Nephron (organoid): ENCODE data around the gene COX6B1.

Experiments used
- H3K27ac Mint-ChIP-seq, 3 experiments: 2 replicates each; pipeline ENCODE4 v1.8.0; 2020; ENCODE audit warnings: mixed read lengths in 3 of 3, mild to moderate bottlenecking in 2 of 3, moderate library complexity in 1 of 3
- H3K27me3 Mint-ChIP-seq: 2 replicates; pipeline ENCODE4 v1.8.0; 2021; ENCODE audit warnings: low read depth, mild to moderate bottlenecking, moderate library complexity, mixed read lengths
- H3K36me3 Mint-ChIP-seq: 2 replicates; pipeline ENCODE4 v1.8.0; 2020; ENCODE audit warnings: low read depth, mixed read lengths
- H3K4me1 Mint-ChIP-seq: 2 replicates; pipeline ENCODE4 v1.8.0; 2020; ENCODE audit warnings: mixed read lengths
- H3K4me3 Mint-ChIP-seq, 3 experiments: 2 replicates each; pipeline ENCODE4 v1.8.0; 2020; ENCODE audit warnings: mild to moderate bottlenecking in 3 of 3, mixed read lengths in 3 of 3, moderate library complexity in 2 of 3
- H3K9me3 Mint-ChIP-seq: 2 replicates; pipeline ENCODE4 v1.8.0; 2020; ENCODE audit warnings: mixed read lengths
- CTCF ChIP-seq, 3 experiments: fragments of 200-600 bp; sonication (generic); IDR thresholded peaks; one replicate each; pipeline ENCODE4 v1.5.0; 2021; ENCODE audit warnings: antibody characterized with exemption in 3 of 3; ENCODE audit not compliant: unreplicated experiment in 3 of 3

Gene COX6B1

GRCh38 chr19:35693835-35694599 lies 45.9 kb downstream of the COX6B1 start:
- H3K4me1 Mint-ChIP-seq = no peaks in the 10 kb centered on the region
- H3K27me3 Mint-ChIP-seq = no peaks in the 10 kb centered on the region
- no peak overlapping the region for H3K27ac Mint-ChIP-seq
- H3K4me3 Mint-ChIP-seq = no peak overlapping the region
- no peaks in the 10 kb centered on the region for H3K36me3 Mint-ChIP-seq
- TF ChIP-seq CTCF (IDR thresholded peaks at IDR 0.05; ENCODE audit: unreplicated experiment in 3 of 3) = peak; percentile 96 to 97 (median 96)
- H3K9me3 Mint-ChIP-seq = no peaks in the 10 kb centered on the region

GRCh38 chr19:35695895-35696422 lies 47.8 kb downstream of the COX6B1 start:
- no peaks in the 10 kb centered on the region for H3K4me1 Mint-ChIP-seq
- H3K36me3 Mint-ChIP-seq = no peaks in the 10 kb centered on the region
- no peak overlapping the region for H3K27ac Mint-ChIP-seq
- TF ChIP-seq CTCF (IDR thresholded peaks at IDR 0.05; ENCODE audit: unreplicated experiment in 3 of 3) = no peak
- no peaks in the 10 kb centered on the region for H3K27me3 Mint-ChIP-seq
- no peak overlapping the region for H3K4me3 Mint-ChIP-seq
- H3K9me3 Mint-ChIP-seq = no peaks in the 10 kb centered on the region

- no peak for TF ChIP-seq CTCF (IDR thresholded peaks at IDR 0.05; ENCODE audit: unreplicated experiment in 3 of 3)
- no peak overlapping the region for H3K4me3 Mint-ChIP-seq
- H3K9me3 Mint-ChIP-seq = no peaks in the 10 kb centered on the region
- H3K27me3 Mint-ChIP-seq = no peaks in the 10 kb centered on the region
- H3K36me3 Mint-ChIP-seq = no peaks in the 10 kb centered on the region
- H3K27ac Mint-ChIP-seq = no peak overlapping the region
- H3K4me1 Mint-ChIP-seq = no peaks in the 10 kb centered on the region
These were observed 48.7 kb downstream of the COX6B1 start for GRCh38 chr19:35696835-35697234.

GRCh38 chr19:35702223-35703012 lies 54.3 kb downstream of the COX6B1 start:
- Mint-ChIP-seq H3K9me3 (no peaks in the 10 kb centered on the region), H3K27ac (peak overlapping the region; percentile 10 to 80 (median 60)), H3K27me3 (peaks cover 4% of the 10 kb centered on the region), H3K36me3 (no peaks in the 10 kb centered on the region), H3K4me3 (peak overlapping the region; percentile 89 to 91 (median 91)), H3K4me1 (peaks cover 5% of the 10 kb centered on the region)
- no peak for TF ChIP-seq CTCF (IDR thresholded peaks at IDR 0.05; ENCODE audit: unreplicated experiment in 3 of 3)

GRCh38 chr19:35703343-35703742 lies 55.2 kb downstream of the COX6B1 start:
- Mint-ChIP-seq H3K4me3 (no peak overlapping the region), H3K27me3 (peaks cover 7% of the 10 kb centered on the region), H3K27ac (no peak overlapping the region), H3K36me3 (no peaks in the 10 kb centered on the region), H3K9me3 (no peaks in the 10 kb centered on the region), H3K4me1 (peaks cover 5% of the 10 kb centered on the region)
- no peak for TF ChIP-seq CTCF (IDR thresholded peaks at IDR 0.05; ENCODE audit: unreplicated experiment in 3 of 3)
